ENCODE measurements around the gene PCMTD2.
"Not testable (repeated sequence)": the region's sequence is repeated elsewhere in the genome, so short reads cannot be mapped to it uniquely, and the experiment has no call there.

DNA sequence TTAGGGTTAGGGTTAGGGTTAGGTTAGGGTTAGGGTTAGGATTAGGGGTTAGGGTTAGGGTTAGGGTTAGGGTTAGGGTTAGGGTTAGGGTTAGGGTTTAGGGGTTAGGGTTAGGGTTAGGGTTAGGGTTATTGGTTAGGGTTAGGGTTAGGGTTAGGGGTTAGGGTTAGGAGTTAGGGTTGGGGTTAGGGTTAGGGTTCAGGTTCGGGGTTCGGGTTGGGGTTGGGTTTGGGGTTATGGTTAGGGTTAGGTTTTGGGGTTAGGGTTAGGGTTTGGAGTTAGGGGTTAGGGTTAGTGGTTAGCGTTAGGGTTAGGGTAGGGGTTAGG lies 31.7 kb downstream of the PCMTD2 start:
- TF ChIP-seq, protein P1, sequence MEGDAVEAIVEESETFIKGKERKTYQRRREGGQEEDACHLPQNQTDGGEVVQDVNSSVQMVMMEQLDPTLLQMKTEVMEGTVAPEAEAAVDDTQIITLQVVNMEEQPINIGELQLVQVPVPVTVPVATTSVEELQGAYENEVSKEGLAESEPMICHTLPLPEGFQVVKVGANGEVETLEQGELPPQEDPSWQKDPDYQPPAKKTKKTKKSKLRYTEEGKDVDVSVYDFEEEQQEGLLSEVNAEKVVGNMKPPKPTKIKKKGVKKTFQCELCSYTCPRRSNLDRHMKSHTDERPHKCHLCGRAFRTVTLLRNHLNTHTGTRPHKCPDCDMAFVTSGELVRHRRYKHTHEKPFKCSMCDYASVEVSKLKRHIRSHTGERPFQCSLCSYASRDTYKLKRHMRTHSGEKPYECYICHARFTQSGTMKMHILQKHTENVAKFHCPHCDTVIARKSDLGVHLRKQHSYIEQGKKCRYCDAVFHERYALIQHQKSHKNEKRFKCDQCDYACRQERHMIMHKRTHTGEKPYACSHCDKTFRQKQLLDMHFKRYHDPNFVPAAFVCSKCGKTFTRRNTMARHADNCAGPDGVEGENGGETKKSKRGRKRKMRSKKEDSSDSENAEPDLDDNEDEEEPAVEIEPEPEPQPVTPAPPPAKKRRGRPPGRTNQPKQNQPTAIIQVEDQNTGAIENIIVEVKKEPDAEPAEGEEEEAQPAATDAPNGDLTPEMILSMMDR (conservative IDR thresholded peaks at IDR 0.05; ENCODE audit: low read length), result not testable (repeated sequence)
- TF ChIP-seq EZH2phosphoT487 (IDR thresholded peaks at IDR 0.05; ENCODE audit: borderline replicate concordance, low read depth, low read length), result not testable (repeated sequence)

Measured in OCI-LY7 (cell line).